Smooth muscle cell (in vitro differentiated cells): Measurements from ENCODE around the gene EGFL8. TPM values are rescaled to one million over a fixed set of nuclear protein-coding genes. Genes with fewer than 3 reads are reported as not detected.
A peak's percentile ranks its signal among the peaks of the same experiment; 100 is the strongest.

ENCODE experiments used
- DNase-seq: peaks from one replicate; lab custom pipeline; 2025; ENCODE audit not compliant: unreplicated experiment; lab: John Stamatoyannopoulos, UW
- H2AFZ ChIP-seq: fragments of 200-600 bp; sonication (generic); 2 replicates; pipeline ENCODE4 v1.6.0; 2016; ENCODE audit warnings: antibody characterized with exemption, low read depth, mild to moderate bottlenecking
- H3F3A ChIP-seq: fragments of 200-600 bp; sonication (generic); 2 replicates; pipeline ENCODE4 v1.6.0; 2017; ENCODE audit warnings: antibody characterized with exemption, low read depth
- H3K27ac ChIP-seq: fragments of 200-600 bp; sonication (generic); 2 replicates; pipeline ENCODE4 v1.5.1; 2016; ENCODE audit warnings: low read depth, mild to moderate bottlenecking
- H3K27me3 ChIP-seq: fragments of 200-600 bp; sonication (generic); 2 replicates; pipeline ENCODE4 v1.6.1; 2016; ENCODE audit warnings: low read depth, mild to moderate bottlenecking
- H3K36me3 ChIP-seq: fragments of 200-600 bp; sonication (generic); 2 replicates; pipeline ENCODE4 v1.5.1; 2016; ENCODE audit warnings: low read depth
- H3K4me1 ChIP-seq: fragments of 200-600 bp; sonication (generic); 2 replicates; pipeline ENCODE4 v1.5.1; 2016; ENCODE audit warnings: low read depth
- H3K4me2 ChIP-seq: fragments of 200-600 bp; sonication (generic); 2 replicates; pipeline ENCODE4 v1.6.0; 2016; ENCODE audit warnings: mild to moderate bottlenecking
- H3K4me3 ChIP-seq: fragments of 200-600 bp; sonication (generic); 2 replicates; pipeline ENCODE4 v1.5.1; 2016; ENCODE audit warnings: mild to moderate bottlenecking
- H3K79me2 ChIP-seq: fragments of 200-600 bp; sonication (generic); 2 replicates; pipeline ENCODE4 v1.6.0; 2016; ENCODE audit warnings: low read depth, mild to moderate bottlenecking
- H3K9ac ChIP-seq: fragments of 200-600 bp; sonication (generic); 2 replicates; pipeline ENCODE4 v1.6.0; 2016; ENCODE audit warnings: low read depth
- H3K9me3 ChIP-seq: fragments of 200-600 bp; sonication (generic); replicated peaks from 2 replicates; pipeline ENCODE4 v1.5.1; 2016; ENCODE audit warnings: low read depth
- H4K20me1 ChIP-seq: fragments of 200-600 bp; sonication (generic); 2 replicates; pipeline ENCODE4 v1.6.0; 2016; ENCODE audit warnings: low read depth
- WGBS: methylation state at CpG from one replicate; pipeline ENCODE4 v1.1.7; 2016; ENCODE audit warnings: low lambda C conversion rate; 5-methylcytosine and 5-hydroxymethylcytosine counted together
- polyA plus RNA-seq: library from polyadenylated mRNA; unstranded; fragments of >200 nt; fragmentation: Nextera tagmentation; extraction: Ambion mirVana; gene quantifications from 2 replicates; pipeline ENCODE4 v1.2.1, GENCODE V29; 2016
- total RNA-seq: library from RNA; depleted of rRNA; stranded (reverse); fragments of >200 nt; gene quantifications from 2 replicates; pipeline ENCODE4 v1.2.3, GENCODE V29; 2014
- TF ChIP-seq, protein P1 (sequence below): fragments of 200-600 bp; sonication (generic); IDR thresholded peaks from 2 replicates; pipeline ENCODE4 v1.5.1; 2017; ENCODE audit warnings: borderline replicate concordance, mild to moderate bottlenecking, antibody characterized with exemption; ENCODE audit not compliant: insufficient read depth, poor library complexity, severe bottlenecking

EGFL8 gene
- total and polyA plus RNA-seq, 2 experiments from 2014 or later, result 4.3 to 5.6 TPM

DNA sequence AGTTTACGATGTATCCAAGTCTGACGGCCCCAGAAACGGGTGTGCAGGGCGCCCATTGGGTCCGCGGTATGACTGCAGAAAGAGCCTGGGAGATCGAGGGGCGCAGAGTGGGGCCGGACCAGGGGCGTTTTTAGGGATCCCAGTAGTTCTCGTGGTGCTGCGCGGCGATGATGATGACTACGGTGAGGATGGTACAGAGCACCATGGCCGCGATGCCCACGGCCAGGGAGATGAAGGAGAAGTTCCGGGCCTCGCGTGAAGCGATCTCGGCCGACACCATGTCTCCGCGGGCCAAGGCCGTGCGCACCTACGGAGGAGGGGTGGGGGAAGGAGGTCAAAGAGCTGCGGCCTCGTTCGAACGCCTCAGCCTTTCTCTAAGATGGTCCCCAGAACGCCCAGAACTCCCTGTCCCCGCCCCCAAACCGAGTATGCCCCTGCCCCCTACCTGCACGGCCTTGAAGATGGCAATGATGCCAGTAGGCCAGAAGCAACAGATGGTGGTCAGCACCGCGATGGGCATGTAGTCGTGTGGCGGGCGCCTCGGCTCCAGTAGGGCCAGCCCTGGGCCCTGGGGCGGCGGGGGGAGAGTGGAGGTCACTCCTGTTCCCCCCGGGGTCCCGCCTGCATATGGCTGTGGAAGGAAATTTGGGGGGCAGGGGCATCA lies 15.2 kb upstream of the EGFL8 start:
- TF ChIP-seq, protein P1, sequence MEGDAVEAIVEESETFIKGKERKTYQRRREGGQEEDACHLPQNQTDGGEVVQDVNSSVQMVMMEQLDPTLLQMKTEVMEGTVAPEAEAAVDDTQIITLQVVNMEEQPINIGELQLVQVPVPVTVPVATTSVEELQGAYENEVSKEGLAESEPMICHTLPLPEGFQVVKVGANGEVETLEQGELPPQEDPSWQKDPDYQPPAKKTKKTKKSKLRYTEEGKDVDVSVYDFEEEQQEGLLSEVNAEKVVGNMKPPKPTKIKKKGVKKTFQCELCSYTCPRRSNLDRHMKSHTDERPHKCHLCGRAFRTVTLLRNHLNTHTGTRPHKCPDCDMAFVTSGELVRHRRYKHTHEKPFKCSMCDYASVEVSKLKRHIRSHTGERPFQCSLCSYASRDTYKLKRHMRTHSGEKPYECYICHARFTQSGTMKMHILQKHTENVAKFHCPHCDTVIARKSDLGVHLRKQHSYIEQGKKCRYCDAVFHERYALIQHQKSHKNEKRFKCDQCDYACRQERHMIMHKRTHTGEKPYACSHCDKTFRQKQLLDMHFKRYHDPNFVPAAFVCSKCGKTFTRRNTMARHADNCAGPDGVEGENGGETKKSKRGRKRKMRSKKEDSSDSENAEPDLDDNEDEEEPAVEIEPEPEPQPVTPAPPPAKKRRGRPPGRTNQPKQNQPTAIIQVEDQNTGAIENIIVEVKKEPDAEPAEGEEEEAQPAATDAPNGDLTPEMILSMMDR, result no peak
- no peak overlapping the region for H2AFZ ChIP-seq
- 55% methylated on average over 47 of the region's 47 CpGs for WGBS
- peak overlapping the region; percentile 32 for H3K4me3 ChIP-seq
- no peaks in the 10 kb centered on the region for H4K20me1 ChIP-seq
- no peak overlapping the region for H3K9ac ChIP-seq
- H3F3A ChIP-seq, result no peaks in the 10 kb centered on the region
- H3K79me2 ChIP-seq, result no peaks in the 10 kb centered on the region
- no peaks in the 10 kb centered on the region for H3K36me3 ChIP-seq
- no peak for DNase-seq
- H3K4me1 ChIP-seq, result peaks cover 12% of the 10 kb centered on the region
- no peak overlapping the region for H3K27ac ChIP-seq
- no peaks in the 10 kb centered on the region for H3K9me3 ChIP-seq
- H3K4me2 ChIP-seq, result peak overlapping the region; percentile 52
- H3K27me3 ChIP-seq, result peaks cover 26% of the 10 kb centered on the region

DNA sequence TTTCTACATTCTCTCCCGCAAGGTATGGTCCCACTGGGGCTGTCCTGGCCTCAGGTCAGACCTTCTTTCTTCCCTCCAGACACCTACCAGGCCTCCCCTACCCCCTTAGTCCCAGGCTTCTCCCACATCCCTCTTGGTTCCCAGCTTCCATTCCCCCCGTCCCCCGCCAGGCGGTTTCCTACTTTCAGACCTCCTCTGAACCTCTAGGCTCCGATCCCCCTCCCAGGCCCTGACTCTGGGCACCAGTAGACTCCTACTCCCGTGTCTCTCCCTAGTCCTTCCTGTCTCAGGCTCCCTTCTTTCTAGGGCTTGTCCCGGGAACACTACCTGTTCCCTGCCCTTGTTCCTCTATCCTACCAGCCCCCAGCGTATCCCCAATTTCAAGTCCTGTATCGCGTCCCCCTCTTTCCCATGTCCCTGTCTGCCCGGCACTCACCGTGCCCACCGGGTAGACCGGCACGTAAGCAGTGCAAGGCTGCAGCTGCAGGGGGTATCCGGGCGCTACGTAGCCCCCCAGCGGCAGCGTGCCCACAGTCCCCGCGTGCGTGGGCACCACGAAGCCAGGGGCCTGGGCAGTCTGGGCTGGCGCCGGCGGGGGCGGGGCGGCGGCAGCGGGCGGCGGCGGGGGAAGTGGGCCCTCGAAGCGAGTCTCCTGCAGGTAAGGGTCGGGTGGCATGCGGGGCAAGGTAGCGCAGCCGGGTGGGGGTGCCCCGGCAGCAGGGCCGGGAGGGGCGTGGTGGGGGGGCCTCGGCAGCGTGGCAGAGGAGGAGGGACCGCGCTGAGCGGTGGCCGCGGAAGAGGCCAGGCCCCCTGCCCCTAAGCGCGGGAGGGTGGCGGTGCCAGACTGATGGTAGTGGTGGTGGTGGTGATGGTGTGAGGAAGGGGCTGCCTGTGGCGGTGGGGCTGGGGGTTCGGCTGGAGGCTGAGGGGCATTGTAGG lies 14.2 kb upstream of the EGFL8 start:
- Histone ChIP-seq H4K20me1 (no peaks in the 10 kb centered on the region), H3K79me2 (peaks cover 9% of the 10 kb centered on the region), H3K9ac (no peak overlapping the region), H3K4me1 (peaks cover 17% of the 10 kb centered on the region), H3K36me3 (no peaks in the 10 kb centered on the region), H3K9me3 (no peaks in the 10 kb centered on the region), H3K27me3 (peaks cover 26% of the 10 kb centered on the region), H2AFZ (no peak overlapping the region), H3K4me2 (peak overlapping the region; percentile 90), H3K27ac (no peak overlapping the region), H3F3A (no peaks in the 10 kb centered on the region), H3K4me3 (peak overlapping the region; percentile 27)
- TF ChIP-seq, protein P1, result no peak
- WGBS, result 24% methylated on average over 37 of the region's 55 CpGs
- no peak for DNase-seq

DNA sequence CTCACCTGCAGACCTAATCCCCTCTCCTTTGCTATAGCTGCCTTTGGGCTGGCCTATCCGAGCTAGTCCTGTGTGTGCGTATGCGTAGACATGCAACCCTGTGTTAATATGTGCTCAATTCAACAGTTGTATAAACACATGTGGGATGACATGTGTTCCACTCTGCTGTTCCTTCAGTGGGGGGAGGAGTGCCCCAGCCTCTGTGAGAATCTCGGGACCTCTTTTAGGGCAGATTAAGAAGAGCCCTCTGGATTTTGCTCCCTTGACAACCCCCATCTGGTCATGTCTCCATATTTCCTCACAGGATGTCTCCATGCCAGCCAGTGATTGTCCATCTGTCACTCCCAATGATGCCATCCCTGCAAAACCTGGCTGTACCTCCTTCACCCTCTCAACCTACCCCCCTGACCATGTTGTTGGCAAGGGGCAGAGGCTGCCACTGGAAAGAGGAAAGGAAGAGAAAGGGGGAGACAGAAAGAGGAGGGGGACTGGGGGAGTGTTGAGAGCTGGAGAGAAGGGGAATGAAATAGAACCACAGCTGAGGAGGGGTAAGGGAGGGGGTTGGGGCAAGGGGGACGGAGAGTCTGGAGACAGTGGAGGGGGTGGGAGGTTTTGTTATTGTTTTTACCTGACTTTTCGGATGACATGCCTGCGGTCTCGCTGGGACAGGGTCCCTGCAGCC lies 13.1 kb upstream of the EGFL8 start:
- no peak overlapping the region for H3K27ac ChIP-seq
- H2AFZ ChIP-seq, result no peak overlapping the region
- peaks cover 10% of the 10 kb centered on the region for H3K79me2 ChIP-seq
- TF ChIP-seq, protein P1, result no peak
- no peaks in the 10 kb centered on the region for H4K20me1 ChIP-seq
- peak overlapping the region; percentile 90 for H3K4me2 ChIP-seq
- H3K9me3 ChIP-seq, result no peaks in the 10 kb centered on the region
- peak overlapping the region; percentile 85 for H3K4me3 ChIP-seq
- no peaks in the 10 kb centered on the region for H3F3A ChIP-seq
- H3K27me3 ChIP-seq, result peaks cover 26% of the 10 kb centered on the region
- DNase-seq, result no peak
- peaks cover 18% of the 10 kb centered on the region for H3K4me1 ChIP-seq
- no peaks in the 10 kb centered on the region for H3K36me3 ChIP-seq
- WGBS, result 46% methylated on average over 5 of the region's 8 CpGs
- H3K9ac ChIP-seq, result no peak overlapping the region
